ENCODE measurements around the gene TNNT3. TPM values are rescaled to one million over a fixed set of nuclear protein-coding genes. Genes with fewer than 3 reads are reported as not detected.

TNNT3 gene
- total and polyA plus RNA-seq, 2 of the 4 experiments (the other 2 are of a cell fraction) = not detected

GRCh38 chr11:1953489-1954266 lies 34.2 kb downstream of the TNNT3 start:
- Histone ChIP-seq H3K9me1 (ENCODE audit: insufficient read depth, low read length) (no peaks in the 10 kb centered on the region), H3K18ac (ENCODE audit: low read depth, low read length) (no peak overlapping the region), H4K91ac (ENCODE audit: insufficient read depth, low read depth, low read length) (no peak overlapping the region), H2AK5ac (ENCODE audit: low read depth, low read length) (no peak overlapping the region), H4K20me1 (ENCODE audit: insufficient read depth, low read length) (no peaks in the 10 kb centered on the region), H3K4me2 (ENCODE audit: low read depth, low read length) (no peak overlapping the region), H2BK5ac (ENCODE audit: low read depth, low read length, poor library complexity, severe bottlenecking) (no peak overlapping the region), H3K27me3 (ENCODE audit: control insufficient read depth, insufficient read depth, low read length) (no peaks in the 10 kb centered on the region), H3K27ac (ENCODE audit: insufficient read depth, low read length) (no peak overlapping the region), H2AFZ (replicated peaks; ENCODE audit: low read length, poor library complexity) (no peak overlapping the region), H4K5ac (ENCODE audit: low read depth, low read length) (no peak overlapping the region), H3K79me1 (ENCODE audit: low read depth in 1 of 2, low read length in 2 of 2) (no peaks in the 10 kb centered on the region), H3K4me3 (ENCODE audit: insufficient read depth, low read depth, low read length) (no peak overlapping the region), H4K8ac (ENCODE audit: low read depth in 2 of 2, low read length in 2 of 2) (no peak overlapping the region), H2BK15ac (ENCODE audit: low read depth, low read length) (no peak overlapping the region), H3K23ac (ENCODE audit: low read depth, low read length) (no peak overlapping the region), H3K9ac (ENCODE audit: low read depth, low read length) (no peak overlapping the region), H3K4ac (ENCODE audit: low read depth, low read length) (no peak overlapping the region), H3K56ac (ENCODE audit: extremely low read depth, insufficient read depth, low read length) (no peak overlapping the region), H3K9me3 (ENCODE audit: control insufficient read depth, insufficient read depth, low read length) (no peaks in the 10 kb centered on the region), H2AK9ac (replicated peaks; ENCODE audit: low read depth, low read length, poor library complexity) (no peak overlapping the region), H3K36me3 (ENCODE audit: control insufficient read depth, insufficient read depth, low read length) (no peaks in the 10 kb centered on the region), H3K14ac (replicated peaks; ENCODE audit: low read depth, low read length) (no peak overlapping the region), H3K4me1 (ENCODE audit: control insufficient read depth, insufficient read depth, low read length) (no peaks in the 10 kb centered on the region), H2BK120ac (ENCODE audit: low read depth, low read length) (no peak overlapping the region), H2BK20ac (ENCODE audit: low read depth, low read length) (no peak overlapping the region)
- no CpG with 5 or more reads among the region's 23 CpGs for WGBS, 2 experiments (ENCODE audit: extremely low coverage in 2 of 2, insufficient read length in 1 of 2)
- no TSS peak for BruUV-seq (replicated peaks)
- TF ChIP-seq NFE2L2 (IDR thresholded peaks at IDR 0.05; ENCODE audit: low read depth, low read length) (no peak), MXI1 (IDR thresholded peaks at IDR 0.05; ENCODE audit: borderline replicate concordance, low read depth, low read length) (no peak), RCOR1 (IDR thresholded peaks at IDR 0.05; ENCODE audit: insufficient replicate concordance, low read length) (no peak), BHLHE40 (IDR thresholded peaks at IDR 0.05; ENCODE audit: low read depth, low read length) (no peak), USF2 (IDR thresholded peaks at IDR 0.05; ENCODE audit: low read depth, low read length) (no peak), MAZ (IDR thresholded peaks at IDR 0.05; ENCODE audit: borderline replicate concordance, low read depth, low read length) (no peak), MAFK (IDR thresholded peaks at IDR 0.05; ENCODE audit: low read depth, low read length) (no peak), CEBPB (IDR thresholded peaks at IDR 0.05; ENCODE audit: low read depth, low read length) (no peak), RFX5 (IDR thresholded peaks at IDR 0.05; ENCODE audit: low read depth, low read length) (no peak), CTCF (conservative IDR thresholded peaks at IDR 0.05; ENCODE audit: low read depth, low read length) (no peak), SMC3 (IDR thresholded peaks at IDR 0.05; ENCODE audit: low read depth, low read length) (no peak)
- CTCF ChIA-PET = interaction anchor here (1.4 to 1.7 kb wide), 2 partner anchors 197 to 198 kb away, joined by 3 to 4 read pairs; no protein-coding TSS in a partner anchor
- POLR2A ChIA-PET (ENCODE audit: unreplicated experiment) = no interaction called here
- DNase-seq = no peak
- peak; percentile 49; the same call in 1 of the 2 replicates for ATAC-seq (ENCODE audit: low read depth)
- intact Hi-C loops (cut with micrococcal nuclease) (no loop called here), in situ Hi-C loops (cut with MboI; ENCODE audit: low sequenced_read_pairs) (no loop called here), dilution Hi-C loops (cut with HindIII; ENCODE audit: low sequenced_read_pairs, unreplicated experiment) (no loop called here)

Data from IMR-90 (cell line).